CD4-positive, alpha-beta T cell treated with Interleukin-12 subunit alpha and Interleukin-12 subunit beta, for 1 hour (primary cell): ENCODE data around the gene PADI1.
A peak's percentile ranks its signal among the peaks of the same experiment; 100 is the strongest.
"Not testable (repeated sequence)": the region's sequence is repeated elsewhere in the genome, so short reads cannot be mapped to it uniquely, and the experiment has no call there.

Experiments used
- DNase-seq: peaks from one replicate; pipeline ENCODE4 v3.0.0-alpha.2; 2020

The PADI1 gene

GRCh38 chr1:17218939-17219338 is 14.0 kb downstream of the PADI1 start:
- no peak for DNase-seq

- DNase-seq, result no peak
These were observed 15.4 kb downstream of the PADI1 start for GRCh38 chr1:17220287-17220686.

DNA sequence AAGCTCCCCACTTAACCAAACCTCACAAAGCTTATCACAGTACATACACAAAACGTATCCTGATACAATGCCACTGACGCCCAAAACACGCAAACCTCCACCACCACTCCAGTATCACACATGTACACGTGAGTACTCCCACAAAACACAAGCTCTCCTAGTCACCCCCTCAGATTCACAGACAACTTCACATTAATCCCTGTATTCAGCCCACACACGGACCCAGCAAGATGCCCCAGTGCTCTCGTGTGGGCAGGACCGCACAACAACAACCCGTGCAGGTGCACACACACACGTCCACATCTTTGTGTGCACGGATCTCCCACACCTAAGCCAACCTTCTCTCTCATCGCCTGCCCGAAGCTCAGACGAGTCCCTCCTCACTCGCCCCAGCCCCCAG is 17.6 kb downstream of the PADI1 start:
- DNase-seq, result no peak

DNA sequence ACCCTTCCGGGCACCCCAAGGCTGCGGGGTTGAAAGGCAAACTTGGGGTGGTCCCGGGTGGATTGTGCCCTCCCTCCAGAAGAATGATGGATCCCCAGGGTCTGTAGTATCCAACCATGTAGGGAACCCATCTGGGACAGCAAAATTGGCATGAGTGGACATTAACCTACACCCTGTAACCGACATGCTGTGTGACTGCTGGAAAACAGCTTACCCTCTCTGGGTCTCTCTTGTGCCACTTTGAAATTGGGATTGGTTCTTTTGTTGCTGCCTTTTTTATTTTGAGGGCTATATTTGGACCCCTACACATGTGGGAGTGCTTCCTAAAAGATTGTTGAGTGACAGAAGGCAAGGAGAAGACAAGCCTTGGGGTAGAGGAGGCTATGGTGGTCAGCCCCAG is 19.5 kb downstream of the PADI1 start:
- no peak for DNase-seq

- DNase-seq, result no peak
These were observed 20.2 kb downstream of the PADI1 start for GRCh38 chr1:17225140-17225539.

- no peak for DNase-seq
These were observed 22.5 kb downstream of the PADI1 start for GRCh38 chr1:17227358-17227915.

GRCh38 chr1:17228619-17229018 is 23.7 kb downstream of the PADI1 start:
- no peak for DNase-seq

DNA sequence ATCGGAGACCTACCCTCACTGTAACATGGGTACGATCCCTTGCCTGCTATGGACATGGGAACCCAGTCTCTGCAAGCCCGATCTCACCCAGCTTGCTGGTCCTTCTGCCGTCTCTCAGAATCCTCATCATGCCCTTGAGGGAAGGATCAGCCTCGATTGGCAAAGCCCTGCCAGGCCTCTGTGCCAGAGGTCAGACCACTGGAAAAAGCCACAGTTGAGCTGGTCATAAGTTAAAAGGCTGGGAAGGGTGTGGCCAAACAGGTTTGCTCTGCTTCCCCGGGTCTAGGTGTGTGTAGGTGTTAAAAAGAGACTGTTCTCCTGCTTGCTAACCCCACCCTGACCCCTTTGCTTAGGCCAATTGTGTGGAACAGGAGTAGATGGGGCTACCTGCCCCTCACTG is 24.5 kb downstream of the PADI1 start:
- DNase-seq, result no peak

- no peak for DNase-seq
These were observed 25.2 kb downstream of the PADI1 start for GRCh38 chr1:17230106-17230505.

- DNase-seq, result no peak
These were observed 25.9 kb downstream of the PADI1 start for GRCh38 chr1:17230671-17231310.

DNA sequence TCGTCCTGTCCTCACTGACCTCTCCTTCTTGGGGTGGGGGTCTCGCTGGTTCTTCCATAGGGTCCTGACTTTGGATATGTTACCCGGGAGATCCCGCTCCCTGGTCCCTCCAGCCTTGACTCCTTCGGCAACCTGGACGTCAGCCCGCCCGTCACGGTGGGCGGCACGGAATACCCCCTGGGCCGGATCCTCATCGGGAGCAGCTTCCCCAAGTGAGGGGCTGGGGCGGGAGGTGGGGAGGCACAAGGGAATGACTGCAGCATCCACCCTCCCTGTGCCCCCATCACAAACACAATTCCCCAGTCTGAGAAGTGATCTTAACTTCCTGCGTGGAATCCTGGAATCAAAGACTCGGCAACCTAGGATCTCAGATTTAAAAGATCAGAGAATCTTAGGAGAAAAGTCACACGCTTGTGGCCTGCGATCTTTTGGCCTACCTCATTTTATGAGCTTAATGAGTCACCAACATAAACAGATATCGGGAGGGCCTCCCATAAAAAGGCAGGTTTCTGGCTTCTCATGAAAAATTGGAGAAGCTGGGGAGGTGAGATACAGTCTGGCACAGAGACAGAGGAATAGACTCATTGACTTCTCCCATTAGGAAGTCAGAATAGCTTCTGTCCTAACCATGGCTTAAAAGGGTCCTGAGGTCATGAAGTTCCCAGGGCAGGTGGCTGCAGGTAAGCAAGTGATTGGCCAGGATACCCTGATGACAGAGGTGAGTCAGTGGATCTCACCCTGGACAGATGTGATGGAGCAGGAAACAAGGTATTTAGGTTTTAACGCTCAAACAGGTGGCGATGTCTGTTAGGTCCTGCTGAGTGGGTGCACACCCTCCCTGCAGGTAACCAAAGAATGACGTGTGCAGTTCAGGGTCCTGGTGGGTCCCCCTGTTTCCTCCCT is 28.1 kb downstream of the PADI1 start:
- DNase-seq, result no peak

GRCh38 chr1:17233675-17234320 is 28.9 kb downstream of the PADI1 start:
- no peak for DNase-seq

DNA sequence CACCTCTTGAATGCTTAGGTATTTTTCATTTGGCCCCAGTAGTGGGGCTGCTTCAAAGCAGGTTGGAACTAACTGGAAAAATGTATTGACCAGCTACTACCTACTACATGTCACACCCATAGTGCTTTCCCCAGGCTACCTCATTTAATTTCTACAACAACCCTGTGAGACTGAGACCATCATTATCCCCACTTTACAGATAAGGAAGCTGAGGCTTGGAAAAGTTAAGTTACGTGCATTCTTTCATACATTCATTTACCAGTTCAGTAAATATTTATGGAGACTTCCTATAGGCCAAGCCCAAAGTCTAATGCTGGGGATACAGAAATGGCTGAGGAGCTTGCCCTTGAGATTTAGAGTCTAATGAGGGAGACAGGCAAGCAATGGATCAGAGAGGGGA is 29.5 kb downstream of the PADI1 start:
- no peak for DNase-seq

- no peak for DNase-seq
These were observed 30.4 kb downstream of the PADI1 start for GRCh38 chr1:17235135-17235885.

- peak; percentile 81 for DNase-seq
These were observed 32.0 kb downstream of the PADI1 start for GRCh38 chr1:17236779-17237560.

GRCh38 chr1:17237561-17237903 is 32.6 kb downstream of the PADI1 start:
- no peak for DNase-seq

- DNase-seq, result peak; percentile 25
These were observed 34.5 kb downstream of the PADI1 start for GRCh38 chr1:17239420-17239819.

DNA sequence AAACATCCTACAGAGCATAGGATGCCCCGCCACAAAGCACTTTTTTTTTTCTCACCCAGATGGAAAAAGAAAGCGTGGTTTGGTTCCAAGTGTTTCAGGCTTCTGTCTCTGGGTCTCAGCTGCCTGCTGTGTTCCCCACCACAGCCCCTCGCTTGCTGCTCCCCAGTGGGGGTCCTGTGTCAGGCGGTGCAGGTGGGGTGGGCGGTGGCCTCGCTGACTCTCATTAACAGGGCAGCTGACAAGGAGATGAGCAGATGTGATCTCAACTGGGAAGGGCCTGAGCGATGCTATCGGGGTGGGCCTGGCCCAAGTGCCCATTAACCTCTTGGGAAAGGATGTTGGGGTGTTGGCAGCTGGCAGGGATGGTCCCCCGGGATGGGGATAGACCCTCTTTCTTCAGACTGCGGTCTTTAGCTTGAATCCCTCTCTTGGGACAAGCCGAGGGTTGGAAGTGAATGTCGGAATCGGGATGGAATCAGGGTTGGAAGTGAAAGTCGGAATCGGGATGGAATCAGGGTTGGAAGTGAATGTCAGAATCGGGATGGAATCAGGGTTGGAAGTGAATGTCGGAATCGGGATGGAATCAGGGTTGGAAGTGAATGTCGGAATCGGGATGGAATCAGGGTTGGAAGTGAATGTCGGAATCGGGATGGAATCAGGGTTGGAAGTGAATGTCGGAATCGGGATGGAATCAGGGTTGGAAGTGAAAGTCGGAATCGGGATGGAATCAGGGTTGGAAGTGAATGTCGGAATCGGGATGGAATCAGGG is 36.3 kb downstream of the PADI1 start:
- not testable (repeated sequence) for DNase-seq

GRCh38 chr1:17241780-17242074 is 36.8 kb downstream of the PADI1 start:
- not testable (repeated sequence) for DNase-seq

DNA sequence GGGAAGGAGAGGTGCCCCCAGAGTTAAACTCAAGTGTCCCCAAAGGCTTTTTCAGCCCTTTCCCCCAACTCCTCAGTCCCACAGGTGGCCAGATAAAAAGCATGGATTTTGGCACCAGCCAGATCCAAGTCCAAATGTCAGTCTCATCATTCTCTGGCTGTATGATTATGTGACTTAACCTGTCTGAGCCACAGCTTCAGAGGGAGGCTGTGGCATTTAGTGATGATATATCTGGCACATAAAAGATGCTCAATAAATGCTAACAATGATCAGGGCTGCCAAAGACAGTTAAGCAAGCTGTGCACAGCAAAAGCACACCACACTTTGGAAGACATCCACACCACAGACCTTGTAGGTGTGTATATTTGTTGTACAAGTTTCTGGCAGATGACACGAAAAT is 38.3 kb downstream of the PADI1 start:
- no peak for DNase-seq
